K562 (cell line): ENCODE results near the gene SUFU. TPM values are rescaled to one million over a fixed set of nuclear protein-coding genes. Genes with fewer than 3 reads are reported as not detected.

Experiments used
- BDP1 ChIP-seq: IDR thresholded peaks from 3 replicates; pipeline ENCODE4 v1.6.1; 2011; ENCODE audit not compliant: insufficient read length, insufficient read depth
- GABPB2 ChIP-seq: fragments of 250-450 bp; sonication (Bioruptor Pico); conservative IDR thresholded peaks from 2 replicates; pipeline ENCODE4 v1.5.1; 2021; ENCODE audit warnings: mild to moderate bottlenecking
- JUNB ChIP-seq: fragments of 450-650 bp; formaldehyde crosslinking; conservative IDR thresholded peaks from 2 replicates; pipeline ENCODE4 v1.4.0; 2020; ENCODE audit warnings: mild to moderate bottlenecking
- JUND ChIP-seq, 2 experiments: IDR thresholded peaks; 2 replicates in 1 of 2; 3 replicates in 1 of 2; pipeline ENCODE4 v1.6.1; 2011; ENCODE audit warnings: borderline replicate concordance in 2 of 2, low read depth in 2 of 2, low read length in 2 of 2, improper control_type of control experiment in 1 of 2, missing biosample characterization in 1 of 2, missing genetic modification characterization in 1 of 2, missing genetic modification reagents in 1 of 2
- MTA1 ChIP-seq: fragments of 450-650 bp; IDR thresholded peaks from 2 replicates; pipeline ENCODE4 v1.6.1; 2017; ENCODE audit warnings: borderline replicate concordance
- POLR2G ChIP-seq: fragments of 200-400 bp; formaldehyde crosslinking; IDR thresholded peaks from 2 replicates; pipeline ENCODE4 v1.6.1; 2017; ENCODE audit warnings: low read depth, mild to moderate bottlenecking, antibody characterized with exemption, low read length, moderate library complexity
- SOX6 ChIP-seq: fragments of 450-650 bp; IDR thresholded peaks from 2 replicates; pipeline ENCODE4 v1.6.1; 2014; ENCODE audit warnings: mild to moderate bottlenecking
- SP2 ChIP-seq: IDR thresholded peaks from 2 replicates; pipeline ENCODE4 v1.6.1; 2011; ENCODE audit warnings: mild to moderate bottlenecking, low read depth, low read length, moderate library complexity; ENCODE audit not compliant: poor library complexity, severe bottlenecking; ENCODE audit errors: extremely low read depth
- TOE1 ChIP-seq, 2 experiments: fragments of 450-650 bp in 1 of 2; sonication (generic) in 1 of 2; formaldehyde crosslinking in 1 of 2; IDR thresholded peaks; 2 replicates each; pipeline versions ENCODE4 v1.7.1 to v1.8.0; 2016 to 2022; ENCODE audit warnings: borderline replicate concordance in 2 of 2, mild to moderate bottlenecking in 2 of 2, antibody characterized with exemption in 1 of 2, inconsistent platforms in 1 of 2, low read depth in 1 of 2, missing genetic modification reagents in 1 of 2, moderate library complexity in 1 of 2
- ZFP36 ChIP-seq: fragments of 150-350 bp; IDR thresholded peaks from 2 replicates; pipeline ENCODE4 v1.6.1; 2018; ENCODE audit warnings: low read length, low read depth; ENCODE audit not compliant: partially characterized antibody
- ZNF717 ChIP-seq: fragments of 250-450 bp; sonication (Bioruptor Pico); IDR thresholded peaks from 2 replicates; pipeline ENCODE4 v1.5.0; 2021
- polyA plus RNA-seq, 8 experiments: library from polyadenylated mRNA; depleted of rRNA in 4 of 8; stranded (reverse) in 5 of 8; unstranded in 3 of 8; fragments of >200 nt; fragmentation: Nextera tagmentation in 2 of 8; fragmentation: Illumina TruSeq in 1 of 8; extraction: Ambion mirVana in 2 of 8; extraction: Trizol in 1 of 8; gene quantifications; 2 replicates each; pipeline versions ENCODE4 v1.2.1 to v1.2.3, GENCODE V29; 2011 to 2014; ENCODE audit warnings: inconsistent platforms in 1 of 8, missing spikeins in 1 of 8
- total RNA-seq, 7 experiments: library from RNA; depleted of rRNA in 6 of 7; stranded (reverse); fragments of >200 nt in 6 of 7; fragmentation: Illumina TruSeq in 2 of 7; extraction: Trizol in 2 of 7; gene quantifications; 2 replicates each; pipeline versions ENCODE4 v1.2.1 to v1.2.3, GENCODE V29; 2011 to 2021; ENCODE audit warnings: low replicate concordance in 1 of 7
- TF ChIP-seq, protein P1 (sequence below), 2 experiments: fragments of 150-350 bp in 1 of 2; IDR thresholded peaks; 2 replicates each; pipeline ENCODE4 v1.6.1; 2012 to 2016; ENCODE audit warnings: low read depth in 2 of 2, low read length in 2 of 2, mild to moderate bottlenecking in 1 of 2, moderate library complexity in 1 of 2
- TF ChIP-seq, protein P2 (sequence below): fragments of 450-650 bp; formaldehyde crosslinking; IDR thresholded peaks from 2 replicates; pipeline ENCODE4 v1.4.0; 2022; ENCODE audit warnings: mild to moderate bottlenecking, moderate library complexity
- TF ChIP-seq, protein P3 (sequence below): fragments of 150-350 bp; IDR thresholded peaks from 2 replicates; pipeline ENCODE4 v1.6.1; 2014; ENCODE audit warnings: low read depth, mild to moderate bottlenecking, low read length, borderline replicate concordance
- TF ChIP-seq, protein P4 (sequence below): fragments of 250-450 bp; sonication (Bioruptor Pico); IDR thresholded peaks from 2 replicates; pipeline ENCODE4 v1.4.0; 2020; ENCODE audit warnings: mild to moderate bottlenecking

Gene SUFU
- total and polyA plus RNA-seq, 9 of the 15 experiments (the other 6 are each of a cell fraction or from before 2014, with no cell fraction given), result 0.59 to 6.3 (median 0.82) TPM

DNA sequence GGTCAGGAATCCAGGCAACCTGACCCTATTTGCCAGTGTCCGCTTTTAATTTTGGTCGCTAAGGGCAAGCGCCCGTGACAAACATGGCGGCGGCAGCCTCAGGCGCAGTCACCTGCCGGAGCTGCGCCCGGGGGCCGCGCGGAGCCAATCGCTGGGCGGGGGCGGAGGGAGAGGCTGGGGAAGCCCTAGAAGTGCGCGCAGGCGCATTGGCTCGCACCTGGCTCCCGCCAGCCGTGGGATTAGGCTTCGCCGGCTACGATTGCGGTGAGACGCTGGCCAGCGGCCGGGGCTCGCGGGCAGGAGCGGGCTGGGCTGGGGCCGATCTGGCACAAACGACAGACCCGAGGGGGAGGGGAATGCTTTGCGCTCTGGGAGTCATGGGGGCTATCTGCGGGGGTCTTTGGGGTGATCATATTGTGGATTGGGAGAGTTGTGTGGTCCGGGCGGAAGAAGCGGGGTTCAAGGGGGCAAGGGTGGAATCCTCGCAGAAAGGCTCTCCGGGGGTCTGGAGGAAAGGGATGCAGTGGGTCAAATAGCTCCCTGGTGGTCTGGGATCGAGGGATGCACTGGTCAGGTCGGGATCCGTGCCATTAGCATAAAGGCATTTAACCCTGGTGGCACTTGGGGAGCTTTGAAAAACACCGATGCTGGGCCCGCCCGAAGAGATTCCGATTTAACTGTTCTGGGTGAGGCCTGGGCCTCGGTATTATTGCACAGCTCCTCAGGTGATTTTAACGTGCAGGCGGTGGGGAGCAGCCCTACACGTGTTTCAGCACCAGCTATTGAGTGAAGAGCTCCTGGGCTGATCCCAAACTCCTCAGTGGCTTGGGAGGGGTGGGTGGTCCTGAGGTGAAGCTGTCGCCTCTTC lies 42.4 kb upstream of the SUFU start (continued):
- TF ChIP-seq, protein P1, sequence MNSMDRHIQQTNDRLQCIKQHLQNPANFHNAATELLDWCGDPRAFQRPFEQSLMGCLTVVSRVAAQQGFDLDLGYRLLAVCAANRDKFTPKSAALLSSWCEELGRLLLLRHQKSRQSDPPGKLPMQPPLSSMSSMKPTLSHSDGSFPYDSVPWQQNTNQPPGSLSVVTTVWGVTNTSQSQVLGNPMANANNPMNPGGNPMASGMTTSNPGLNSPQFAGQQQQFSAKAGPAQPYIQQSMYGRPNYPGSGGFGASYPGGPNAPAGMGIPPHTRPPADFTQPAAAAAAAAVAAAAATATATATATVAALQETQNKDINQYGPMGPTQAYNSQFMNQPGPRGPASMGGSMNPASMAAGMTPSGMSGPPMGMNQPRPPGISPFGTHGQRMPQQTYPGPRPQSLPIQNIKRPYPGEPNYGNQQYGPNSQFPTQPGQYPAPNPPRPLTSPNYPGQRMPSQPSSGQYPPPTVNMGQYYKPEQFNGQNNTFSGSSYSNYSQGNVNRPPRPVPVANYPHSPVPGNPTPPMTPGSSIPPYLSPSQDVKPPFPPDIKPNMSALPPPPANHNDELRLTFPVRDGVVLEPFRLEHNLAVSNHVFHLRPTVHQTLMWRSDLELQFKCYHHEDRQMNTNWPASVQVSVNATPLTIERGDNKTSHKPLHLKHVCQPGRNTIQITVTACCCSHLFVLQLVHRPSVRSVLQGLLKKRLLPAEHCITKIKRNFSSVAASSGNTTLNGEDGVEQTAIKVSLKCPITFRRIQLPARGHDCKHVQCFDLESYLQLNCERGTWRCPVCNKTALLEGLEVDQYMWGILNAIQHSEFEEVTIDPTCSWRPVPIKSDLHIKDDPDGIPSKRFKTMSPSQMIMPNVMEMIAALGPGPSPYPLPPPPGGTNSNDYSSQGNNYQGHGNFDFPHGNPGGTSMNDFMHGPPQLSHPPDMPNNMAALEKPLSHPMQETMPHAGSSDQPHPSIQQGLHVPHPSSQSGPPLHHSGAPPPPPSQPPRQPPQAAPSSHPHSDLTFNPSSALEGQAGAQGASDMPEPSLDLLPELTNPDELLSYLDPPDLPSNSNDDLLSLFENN (IDR thresholded peaks at IDR 0.05; ENCODE audit: low read depth in 2 of 2, low read length in 2 of 2), result no peak
- TF ChIP-seq BDP1 (no peak), ZNF717 (no peak), TOE1 (IDR thresholded peaks at IDR 0.05; ENCODE audit: borderline replicate concordance) (peak; percentile 65; the same call in 1 of the 2 replicates), TOE1 (CRISPR knock-in tag; IDR thresholded peaks at IDR 0.05; ENCODE audit: borderline replicate concordance, low read depth) (no peak), ZFP36 (no peak), JUND (IDR thresholded peaks at IDR 0.05; ENCODE audit: borderline replicate concordance, low read depth, low read length) (0 out of 2 replicates have a peak, but pooled peaks have one; percentile 24), JUND (tag; IDR thresholded peaks at IDR 0.05; ENCODE audit: borderline replicate concordance, low read depth, low read length) (no peak; the same call in 2 of the 3 replicates), MTA1 (peak; percentile 49; the same call in 1 of the 2 replicates), SOX6 (no peak), GABPB2 (CRISPR knock-in tag) (no peak), SP2 (no peak), JUNB (CRISPR knock-in tag) (no peak), POLR2G (peak; percentile 89)
- TF ChIP-seq, protein P2, sequence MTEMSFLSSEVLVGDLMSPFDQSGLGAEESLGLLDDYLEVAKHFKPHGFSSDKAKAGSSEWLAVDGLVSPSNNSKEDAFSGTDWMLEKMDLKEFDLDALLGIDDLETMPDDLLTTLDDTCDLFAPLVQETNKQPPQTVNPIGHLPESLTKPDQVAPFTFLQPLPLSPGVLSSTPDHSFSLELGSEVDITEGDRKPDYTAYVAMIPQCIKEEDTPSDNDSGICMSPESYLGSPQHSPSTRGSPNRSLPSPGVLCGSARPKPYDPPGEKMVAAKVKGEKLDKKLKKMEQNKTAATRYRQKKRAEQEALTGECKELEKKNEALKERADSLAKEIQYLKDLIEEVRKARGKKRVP (CRISPR knock-in tag), result no peak
- TF ChIP-seq, protein P3, sequence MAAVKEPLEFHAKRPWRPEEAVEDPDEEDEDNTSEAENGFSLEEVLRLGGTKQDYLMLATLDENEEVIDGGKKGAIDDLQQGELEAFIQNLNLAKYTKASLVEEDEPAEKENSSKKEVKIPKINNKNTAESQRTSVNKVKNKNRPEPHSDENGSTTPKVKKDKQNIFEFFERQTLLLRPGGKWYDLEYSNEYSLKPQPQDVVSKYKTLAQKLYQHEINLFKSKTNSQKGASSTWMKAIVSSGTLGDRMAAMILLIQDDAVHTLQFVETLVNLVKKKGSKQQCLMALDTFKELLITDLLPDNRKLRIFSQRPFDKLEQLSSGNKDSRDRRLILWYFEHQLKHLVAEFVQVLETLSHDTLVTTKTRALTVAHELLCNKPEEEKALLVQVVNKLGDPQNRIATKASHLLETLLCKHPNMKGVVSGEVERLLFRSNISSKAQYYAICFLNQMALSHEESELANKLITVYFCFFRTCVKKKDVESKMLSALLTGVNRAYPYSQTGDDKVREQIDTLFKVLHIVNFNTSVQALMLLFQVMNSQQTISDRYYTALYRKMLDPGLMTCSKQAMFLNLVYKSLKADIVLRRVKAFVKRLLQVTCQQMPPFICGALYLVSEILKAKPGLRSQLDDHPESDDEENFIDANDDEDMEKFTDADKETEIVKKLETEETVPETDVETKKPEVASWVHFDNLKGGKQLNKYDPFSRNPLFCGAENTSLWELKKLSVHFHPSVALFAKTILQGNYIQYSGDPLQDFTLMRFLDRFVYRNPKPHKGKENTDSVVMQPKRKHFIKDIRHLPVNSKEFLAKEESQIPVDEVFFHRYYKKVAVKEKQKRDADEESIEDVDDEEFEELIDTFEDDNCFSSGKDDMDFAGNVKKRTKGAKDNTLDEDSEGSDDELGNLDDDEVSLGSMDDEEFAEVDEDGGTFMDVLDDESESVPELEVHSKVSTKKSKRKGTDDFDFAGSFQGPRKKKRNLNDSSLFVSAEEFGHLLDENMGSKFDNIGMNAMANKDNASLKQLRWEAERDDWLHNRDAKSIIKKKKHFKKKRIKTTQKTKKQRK, result no peak
- TF ChIP-seq, protein P4, sequence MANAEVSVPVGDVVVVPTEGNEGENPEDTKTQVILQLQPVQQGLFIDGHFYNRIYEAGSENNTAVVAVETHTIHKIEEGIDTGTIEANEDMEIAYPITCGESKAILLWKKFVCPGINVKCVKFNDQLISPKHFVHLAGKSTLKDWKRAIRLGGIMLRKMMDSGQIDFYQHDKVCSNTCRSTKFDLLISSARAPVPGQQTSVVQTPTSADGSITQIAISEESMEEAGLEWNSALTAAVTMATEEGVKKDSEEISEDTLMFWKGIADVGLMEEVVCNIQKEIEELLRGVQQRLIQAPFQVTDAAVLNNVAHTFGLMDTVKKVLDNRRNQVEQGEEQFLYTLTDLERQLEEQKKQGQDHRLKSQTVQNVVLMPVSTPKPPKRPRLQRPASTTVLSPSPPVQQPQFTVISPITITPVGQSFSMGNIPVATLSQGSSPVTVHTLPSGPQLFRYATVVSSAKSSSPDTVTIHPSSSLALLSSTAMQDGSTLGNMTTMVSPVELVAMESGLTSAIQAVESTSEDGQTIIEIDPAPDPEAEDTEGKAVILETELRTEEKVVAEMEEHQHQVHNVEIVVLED, result peak; percentile 83
